Effector memory CD8-positive, alpha-beta T cell (primary cell): ENCODE results near the gene NTM.

Source experiments
- ATAC-seq: fragments of 150-1000 bp; cut with Tn5 transposase; replicated peaks from 2 replicates; pipeline ENCODE4 v1.10.0; 2021; ENCODE audit warnings: mild to moderate bottlenecking, moderate library complexity
- DNase-seq, 3 experiments: peaks; one replicate each; pipeline ENCODE4 v3.0.0; 2021
- H3K27ac Mint-ChIP-seq, 2 donors: one replicate each; pipeline ENCODE4 v1.8.0; 2022; ENCODE audit warnings: mild to moderate bottlenecking in 2 of 2, mixed read lengths in 2 of 2, moderate library complexity in 2 of 2
- H3K27me3 Mint-ChIP-seq, 2 donors: one replicate each; pipeline ENCODE4 v1.8.0; 2022; ENCODE audit warnings: mixed read lengths in 2 of 2
- H3K36me3 Mint-ChIP-seq: one replicate; pipeline ENCODE4 v1.8.0; 2022; ENCODE audit warnings: mild to moderate bottlenecking, moderate library complexity, mixed read lengths; ENCODE audit not compliant: insufficient read depth
- H3K4me1 Mint-ChIP-seq, 2 donors: one replicate each; pipeline ENCODE4 v1.8.0; 2022; ENCODE audit warnings: low read depth in 2 of 2, mixed read lengths in 2 of 2
- H3K4me3 Mint-ChIP-seq, 2 donors: one replicate each; pipeline ENCODE4 v1.8.0; 2022; ENCODE audit warnings: mild to moderate bottlenecking in 2 of 2, mixed read lengths in 2 of 2, moderate library complexity in 2 of 2
- H3K9me3 Mint-ChIP-seq, 2 donors: one replicate each; pipeline ENCODE4 v1.8.0; 2022; ENCODE audit warnings: mixed read lengths in 2 of 2

The NTM gene

DNA sequence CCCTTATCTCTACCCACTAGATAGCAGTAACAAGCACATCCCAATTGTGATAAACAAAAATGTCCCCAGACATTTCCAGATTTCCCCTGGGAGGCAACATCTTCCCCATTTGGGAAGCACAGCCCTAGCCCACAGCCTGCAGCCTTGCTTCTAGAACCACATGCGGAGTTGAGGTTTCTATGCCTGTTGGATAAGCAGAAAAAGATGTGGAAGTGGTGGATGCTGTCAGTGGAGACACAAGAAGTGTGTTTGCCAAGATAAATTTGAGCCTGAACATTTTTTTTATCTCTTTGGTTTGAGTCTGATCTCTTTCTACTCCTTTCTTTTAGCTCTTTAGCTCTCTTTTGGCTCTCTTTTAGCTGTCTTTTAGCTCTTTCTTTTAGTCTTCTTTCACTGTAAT, 884.5 kb downstream of the NTM start:
- Mint-ChIP-seq H3K4me3 (no peak overlapping the region), H3K27ac (no peak overlapping the region), H3K9me3 (peaks cover 0 to 2% of the 10 kb centered on the region in 2 donors), H3K36me3 (no peaks in the 10 kb centered on the region), H3K27me3 (no peaks in the 10 kb centered on the region), H3K4me1 (no peaks in the 10 kb centered on the region)
- ATAC-seq (no peak), DNase-seq (no peak)

- Mint-ChIP-seq H3K4me1 (no peaks in the 10 kb centered on the region), H3K27ac (no peak overlapping the region), H3K27me3 (no peaks in the 10 kb centered on the region), H3K9me3 (peaks cover 0 to 5% of the 10 kb centered on the region in 2 donors), H3K4me3 (no peak overlapping the region), H3K36me3 (no peaks in the 10 kb centered on the region)
- ATAC-seq (no peak), DNase-seq (no peak)
These were observed 886.3 kb downstream of the NTM start for GRCh38 chr11:132256528-132257279.

DNA sequence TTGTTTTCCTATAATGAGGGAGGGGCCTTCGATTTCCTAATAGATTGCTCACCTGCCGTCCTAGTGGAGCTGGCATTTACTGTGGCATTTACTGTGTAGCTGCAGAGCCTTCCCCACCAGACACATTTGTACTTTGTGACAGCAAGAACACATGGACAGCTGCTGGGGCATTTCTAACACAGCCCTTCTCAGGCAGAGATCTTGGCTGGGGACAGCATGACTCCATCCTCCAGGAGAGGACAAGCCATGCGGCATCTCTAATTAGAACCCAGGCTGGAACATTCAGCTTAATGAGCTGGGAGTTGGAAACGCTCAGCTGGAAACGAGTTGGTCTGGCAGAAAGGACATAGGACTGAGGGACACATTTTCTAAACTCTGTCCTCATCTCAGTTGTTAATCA, 887.5 kb downstream of the NTM start:
- peaks cover 0 to 5% of the 10 kb centered on the region in 2 donors for H3K9me3 Mint-ChIP-seq
- no peaks in the 10 kb centered on the region for H3K4me1 Mint-ChIP-seq
- no peak for DNase-seq
- no peak overlapping the region for H3K27ac Mint-ChIP-seq
- no peaks in the 10 kb centered on the region for H3K27me3 Mint-ChIP-seq
- no peaks in the 10 kb centered on the region for H3K36me3 Mint-ChIP-seq
- no peak for ATAC-seq
- no peak overlapping the region for H3K4me3 Mint-ChIP-seq

GRCh38 chr11:132258875-132259274, 888.5 kb downstream of the NTM start:
- H3K27me3 Mint-ChIP-seq: no peaks in the 10 kb centered on the region
- H3K4me3 Mint-ChIP-seq: no peak overlapping the region
- H3K4me1 Mint-ChIP-seq: no peaks in the 10 kb centered on the region
- no peak for ATAC-seq
- H3K27ac Mint-ChIP-seq: no peak overlapping the region
- no peak for DNase-seq
- peaks cover 2 to 5% of the 10 kb centered on the region in 2 donors for H3K9me3 Mint-ChIP-seq
- H3K36me3 Mint-ChIP-seq: no peaks in the 10 kb centered on the region

- ATAC-seq (no peak), DNase-seq (no peak)
- Mint-ChIP-seq H3K4me1 (no peaks in the 10 kb centered on the region), H3K4me3 (no peak overlapping the region), H3K9me3 (peaks cover 2 to 8% of the 10 kb centered on the region in 2 donors), H3K27ac (no peak overlapping the region), H3K36me3 (no peaks in the 10 kb centered on the region), H3K27me3 (no peaks in the 10 kb centered on the region)
These were observed 890.2 kb downstream of the NTM start for GRCh38 chr11:132260636-132261035.

DNA sequence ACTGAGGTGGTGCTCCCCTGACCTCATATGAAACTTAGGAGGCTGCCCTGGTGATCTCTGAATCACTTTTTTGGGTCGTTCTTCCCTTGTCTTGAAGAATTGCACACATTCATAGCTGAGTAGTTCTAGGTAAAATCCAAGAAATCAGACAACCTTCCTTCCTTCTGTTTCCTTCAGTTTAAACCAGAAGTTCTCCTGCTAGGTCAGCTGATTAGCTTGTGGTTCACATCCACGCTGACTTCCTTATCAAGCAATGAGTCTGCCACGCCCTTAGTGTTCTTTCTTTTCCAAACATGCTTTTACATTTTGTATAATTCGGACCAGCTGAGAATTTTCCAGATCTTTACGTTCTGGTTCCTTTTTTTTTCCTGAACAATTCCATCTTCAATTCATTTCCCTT, 892.8 kb downstream of the NTM start:
- no peaks in the 10 kb centered on the region for H3K36me3 Mint-ChIP-seq
- no peak for ATAC-seq
- no peak overlapping the region for H3K4me3 Mint-ChIP-seq
- H3K9me3 Mint-ChIP-seq: peaks cover 5 to 11% of the 10 kb centered on the region in 2 donors
- H3K27ac Mint-ChIP-seq: no peak overlapping the region
- no peaks in the 10 kb centered on the region for H3K27me3 Mint-ChIP-seq
- no peaks in the 10 kb centered on the region for H3K4me1 Mint-ChIP-seq
- DNase-seq: no peak

DNA sequence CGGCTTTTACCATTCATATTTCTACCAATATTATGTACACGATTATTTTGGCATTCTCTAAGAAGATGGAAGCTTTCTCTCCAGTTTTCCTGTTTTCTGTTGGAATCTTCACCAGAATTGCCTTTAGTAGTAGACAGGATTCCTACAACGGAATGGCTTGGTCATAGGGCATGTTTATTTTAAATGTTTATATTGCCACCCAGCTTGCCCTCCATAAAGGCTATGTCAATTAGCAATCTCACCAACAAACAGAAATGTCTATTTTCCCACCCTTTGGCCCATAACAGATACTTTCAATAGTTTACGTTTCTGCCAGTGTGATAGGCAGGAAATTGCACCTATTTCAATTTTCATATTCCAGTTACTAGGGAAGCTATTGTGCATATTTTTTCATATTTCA, 893.5 kb downstream of the NTM start:
- Mint-ChIP-seq H3K4me1 (no peaks in the 10 kb centered on the region), H3K4me3 (no peak overlapping the region), H3K27me3 (no peaks in the 10 kb centered on the region), H3K9me3 (peaks cover 7 to 11% of the 10 kb centered on the region in 2 donors), H3K36me3 (no peaks in the 10 kb centered on the region), H3K27ac (no peak overlapping the region)
- no peak for DNase-seq
- ATAC-seq: no peak

- no peak for ATAC-seq
- H3K36me3 Mint-ChIP-seq: no peaks in the 10 kb centered on the region
- no peak overlapping the region for H3K27ac Mint-ChIP-seq
These were observed 894.2 kb downstream of the NTM start for GRCh38 chr11:132264616-132265015.

GRCh38 chr11:132278801-132279574, 908.6 kb downstream of the NTM start:
- Mint-ChIP-seq H3K27me3 (no peaks in the 10 kb centered on the region), H3K36me3 (no peaks in the 10 kb centered on the region), H3K27ac (no peak overlapping the region), H3K4me3 (no peak overlapping the region), H3K4me1 (no peaks in the 10 kb centered on the region), H3K9me3 (peaks cover 0 to 2% of the 10 kb centered on the region in 2 donors)
- no peak for ATAC-seq
- no peak for DNase-seq

More at GRCh38 chr11:132264616-132265015, 894.2 kb downstream of the NTM start:
- DNase-seq: no peak
- peaks cover 7 to 11% of the 10 kb centered on the region in 2 donors for H3K9me3 Mint-ChIP-seq
- no peaks in the 10 kb centered on the region for H3K27me3 Mint-ChIP-seq
- no peaks in the 10 kb centered on the region for H3K4me1 Mint-ChIP-seq
- no peak overlapping the region for H3K4me3 Mint-ChIP-seq

DNA sequence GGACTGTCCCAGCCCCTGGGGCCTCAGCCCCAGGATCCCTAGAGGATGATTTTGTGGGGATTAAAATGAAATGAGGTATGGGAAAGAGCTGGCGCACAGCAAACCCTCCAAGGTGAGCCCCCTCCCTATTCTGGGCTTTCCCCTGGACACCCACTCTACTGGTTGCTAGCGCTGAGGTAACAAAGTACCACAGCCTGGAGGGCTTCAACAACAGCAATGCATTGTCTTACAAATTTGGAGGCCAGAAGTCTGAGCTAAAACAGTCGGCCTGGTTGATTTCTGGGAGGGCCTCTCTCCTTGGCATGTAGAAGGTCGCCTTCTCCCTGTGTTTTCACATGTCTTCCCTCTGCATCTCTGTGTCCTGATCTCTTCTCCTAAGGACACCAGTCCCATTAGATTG, 913.6 kb downstream of the NTM start:
- DNase-seq: no peak
- Mint-ChIP-seq H3K36me3 (no peaks in the 10 kb centered on the region), H3K4me3 (no peak overlapping the region), H3K4me1 (no peaks in the 10 kb centered on the region), H3K9me3 (peaks cover 0 to 7% of the 10 kb centered on the region in 2 donors), H3K27me3 (peaks cover 0 to 12% of the 10 kb centered on the region in 2 donors), H3K27ac (no peak overlapping the region)
- ATAC-seq: no peak

DNA sequence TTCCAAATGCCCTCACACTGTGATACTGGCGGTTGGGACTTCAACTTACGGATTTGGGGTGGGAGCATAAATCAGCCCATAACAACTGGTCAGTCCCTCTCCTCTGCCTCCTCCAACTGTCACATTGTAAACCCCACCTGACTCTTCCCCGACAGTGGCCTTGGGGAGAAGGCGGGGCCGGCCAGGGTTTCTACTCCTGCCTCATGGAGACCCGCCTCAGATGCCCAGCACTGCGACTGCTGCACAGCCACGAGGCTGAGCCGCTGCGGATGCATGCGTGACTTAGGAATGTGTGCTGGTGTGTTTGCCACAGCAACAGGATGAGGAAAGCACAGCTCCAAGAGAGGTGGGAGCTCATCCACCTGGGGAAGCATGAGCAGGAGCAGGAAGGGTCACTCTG, 914.2 kb downstream of the NTM start:
- Mint-ChIP-seq H3K9me3 (peaks cover 0 to 7% of the 10 kb centered on the region in 2 donors), H3K36me3 (no peaks in the 10 kb centered on the region), H3K4me1 (no peaks in the 10 kb centered on the region), H3K4me3 (no peak overlapping the region), H3K27ac (no peak overlapping the region), H3K27me3 (peaks cover 0 to 17% of the 10 kb centered on the region in 2 donors)
- ATAC-seq: no peak
- no peak for DNase-seq

DNA sequence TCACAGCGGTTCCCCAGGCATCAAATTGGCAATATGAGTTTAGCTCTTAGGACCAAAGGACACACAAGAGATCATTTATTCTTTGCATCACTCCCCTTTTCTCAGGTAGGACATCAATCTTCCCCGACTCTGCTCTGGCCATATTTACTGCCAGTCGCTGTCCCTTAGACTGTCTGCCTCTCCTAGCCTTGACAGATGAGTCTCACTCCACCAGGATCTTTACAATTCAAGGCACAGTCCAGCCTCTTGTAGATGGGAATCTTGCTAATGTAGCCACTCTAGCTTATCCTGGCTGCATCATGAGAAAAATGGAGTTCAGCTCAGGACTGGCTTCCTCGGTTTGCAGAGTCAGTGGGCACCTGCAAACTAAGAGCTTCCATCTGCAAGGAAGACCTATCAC, 915.2 kb downstream of the NTM start:
- H3K4me1 Mint-ChIP-seq: no peaks in the 10 kb centered on the region
- no peak for DNase-seq
- H3K4me3 Mint-ChIP-seq: no peak overlapping the region
- no peaks in the 10 kb centered on the region for H3K36me3 Mint-ChIP-seq
- peaks cover 0 to 7% of the 10 kb centered on the region in 2 donors for H3K9me3 Mint-ChIP-seq
- no peak overlapping the region for H3K27ac Mint-ChIP-seq
- no peak for ATAC-seq
- peaks cover 0 to 19% of the 10 kb centered on the region in 2 donors for H3K27me3 Mint-ChIP-seq

DNA sequence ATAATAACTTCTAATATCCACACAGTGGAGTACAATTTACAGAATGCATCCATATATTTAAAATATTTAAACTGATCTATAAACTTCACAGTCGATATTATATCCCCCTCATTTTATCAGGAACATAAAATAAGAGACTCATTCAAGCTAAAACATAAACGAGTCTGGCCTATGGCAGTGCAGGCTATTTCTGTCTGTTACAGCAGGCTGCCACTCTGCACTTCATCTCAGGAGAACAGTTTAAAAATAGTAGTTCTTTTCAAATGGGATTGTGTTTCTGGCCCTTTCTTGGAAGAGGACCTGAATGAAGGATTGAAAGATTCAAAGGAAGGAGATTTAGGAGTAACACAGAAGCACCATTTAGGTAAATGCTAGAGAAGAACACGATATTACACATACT, 915.7 kb downstream of the NTM start:
- Mint-ChIP-seq H3K4me1 (no peaks in the 10 kb centered on the region), H3K27me3 (peaks cover under 1 to 23% of the 10 kb centered on the region in 2 donors), H3K36me3 (no peaks in the 10 kb centered on the region), H3K27ac (no peak overlapping the region), H3K9me3 (peaks cover 0 to 7% of the 10 kb centered on the region in 2 donors), H3K4me3 (no peak overlapping the region)
- DNase-seq (no peak), ATAC-seq (no peak)

DNA sequence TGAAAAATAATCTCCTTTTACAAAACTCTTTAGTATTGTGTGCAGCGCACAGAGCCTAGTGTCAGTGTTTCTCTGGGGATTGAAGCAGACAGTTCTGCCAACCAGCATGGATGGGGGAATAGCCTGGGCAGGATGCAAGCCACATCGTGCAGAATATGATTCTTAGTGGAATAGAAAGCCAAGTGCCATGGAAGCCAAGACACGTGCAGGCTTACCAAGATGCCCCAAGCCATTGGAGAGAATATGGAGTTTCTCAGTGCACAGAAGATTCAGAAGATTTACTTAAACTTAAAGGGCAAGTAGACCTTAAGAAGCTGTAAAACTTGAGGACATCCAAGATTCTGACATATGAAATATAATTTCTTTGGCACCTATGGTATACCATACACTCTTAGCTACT, 917.6 kb downstream of the NTM start:
- Mint-ChIP-seq H3K4me3 (no peak overlapping the region), H3K9me3 (peaks cover 3 to 14% of the 10 kb centered on the region in 2 donors), H3K27ac (no peak overlapping the region), H3K27me3 (peaks cover 9 to 35% of the 10 kb centered on the region in 2 donors), H3K4me1 (no peaks in the 10 kb centered on the region), H3K36me3 (no peaks in the 10 kb centered on the region)
- no peak for DNase-seq
- no peak for ATAC-seq
